GM20000 (cell line): Measurements from ENCODE around the gene CDC123.

Experiments used
- DNase-seq: peaks from one replicate; pipeline ENCODE4 v3.0.0; 2012; ENCODE audit warnings: low spot score
- CTCF ChIP-seq: IDR thresholded peaks from 2 replicates; pipeline ENCODE4 v1.5.1; 2012; ENCODE audit warnings: mild to moderate bottlenecking, control low read depth; ENCODE audit errors: extremely low read depth, missing control alignments

The CDC123 gene

GRCh38 chr10:12193193-12193592 is 2.8 kb upstream of the CDC123 start:
- no peak for DNase-seq
- no peak for TF ChIP-seq CTCF

GRCh38 chr10:12194752-12195271 is 1.2 kb upstream of the CDC123 start:
- TF ChIP-seq CTCF: no peak
- peak; percentile 14 for DNase-seq

GRCh38 chr10:12195281-12195602 is 746 bp upstream of the CDC123 start:
- TF ChIP-seq CTCF: no peak
- peak; percentile 7 for DNase-seq

- DNase-seq: no peak
- no peak for TF ChIP-seq CTCF
Measured at GRCh38 chr10:12196531-12197211, 683 bp downstream of the CDC123 start.

- no peak for TF ChIP-seq CTCF
- DNase-seq: no peak
Measured at GRCh38 chr10:12198156-12198555, 2.2 kb downstream of the CDC123 start.

- TF ChIP-seq CTCF: no peak
- no peak for DNase-seq
Measured at GRCh38 chr10:12200850-12201249, 4.9 kb downstream of the CDC123 start.

- TF ChIP-seq CTCF: no peak
- no peak for DNase-seq
Measured at GRCh38 chr10:12201543-12201942, 5.6 kb downstream of the CDC123 start.
